IPS-NIHi11 (cell line): ENCODE measurements around the gene IRGC.
"Not testable (repeated sequence)": the region's sequence is repeated elsewhere in the genome, so short reads cannot be mapped to it uniquely, and the experiment has no call there.

Experiments used
- DNase-seq: peaks from one replicate; pipeline ENCODE4 v3.0.0; 2012; ENCODE audit warnings: mixed read lengths, low spot score

Gene IRGC, protein sequence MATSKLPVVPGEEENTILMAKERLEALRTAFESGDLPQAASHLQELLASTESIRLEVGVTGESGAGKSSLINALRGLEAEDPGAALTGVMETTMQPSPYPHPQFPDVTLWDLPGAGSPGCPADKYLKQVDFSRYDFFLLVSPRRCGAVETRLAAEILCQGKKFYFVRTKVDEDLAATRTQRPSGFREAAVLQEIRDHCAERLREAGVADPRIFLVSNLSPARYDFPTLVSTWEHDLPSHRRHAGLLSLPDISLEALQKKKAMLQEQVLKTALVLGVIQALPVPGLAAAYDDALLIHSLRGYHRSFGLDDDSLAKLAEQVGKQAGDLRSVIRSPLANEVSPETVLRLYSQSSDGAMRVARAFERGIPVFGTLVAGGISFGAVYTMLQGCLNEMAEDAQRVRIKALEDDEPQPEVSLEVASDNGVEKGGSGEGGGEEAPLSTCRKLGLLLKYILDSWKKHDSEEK

DNA sequence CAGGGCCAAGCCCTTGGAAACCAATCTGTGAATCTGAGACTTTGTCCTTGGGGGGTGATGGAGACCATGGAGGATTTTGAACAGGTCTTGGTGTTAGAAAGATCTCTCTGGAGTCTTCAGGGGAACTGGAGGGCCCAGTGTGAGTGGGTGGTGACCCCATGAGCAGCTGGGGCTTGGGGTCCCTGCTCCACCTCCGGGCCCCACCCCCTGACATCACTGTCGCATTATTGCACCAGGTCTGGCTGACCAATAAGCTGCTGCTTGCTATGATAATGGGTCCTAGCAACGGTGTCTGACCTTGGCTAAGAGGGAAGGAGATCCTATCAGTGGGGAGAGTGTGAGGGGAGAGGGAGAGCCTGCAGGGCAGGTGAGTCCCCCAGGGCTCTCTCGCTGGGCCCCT is at the start of gene IRGC:
TSS of gene IRGC (plus strand) at position 301 of the 400 bp plus-strand sequence. CDS start 2,483 bp downstream, outside the sequence.
- no peak for DNase-seq

- no peak for DNase-seq
These were observed 48.6 kb upstream of the IRGC start for GRCh38 chr19:43667126-43667875.

- DNase-seq = no peak
These were observed 47.9 kb upstream of the IRGC start for GRCh38 chr19:43667876-43668405.

DNA sequence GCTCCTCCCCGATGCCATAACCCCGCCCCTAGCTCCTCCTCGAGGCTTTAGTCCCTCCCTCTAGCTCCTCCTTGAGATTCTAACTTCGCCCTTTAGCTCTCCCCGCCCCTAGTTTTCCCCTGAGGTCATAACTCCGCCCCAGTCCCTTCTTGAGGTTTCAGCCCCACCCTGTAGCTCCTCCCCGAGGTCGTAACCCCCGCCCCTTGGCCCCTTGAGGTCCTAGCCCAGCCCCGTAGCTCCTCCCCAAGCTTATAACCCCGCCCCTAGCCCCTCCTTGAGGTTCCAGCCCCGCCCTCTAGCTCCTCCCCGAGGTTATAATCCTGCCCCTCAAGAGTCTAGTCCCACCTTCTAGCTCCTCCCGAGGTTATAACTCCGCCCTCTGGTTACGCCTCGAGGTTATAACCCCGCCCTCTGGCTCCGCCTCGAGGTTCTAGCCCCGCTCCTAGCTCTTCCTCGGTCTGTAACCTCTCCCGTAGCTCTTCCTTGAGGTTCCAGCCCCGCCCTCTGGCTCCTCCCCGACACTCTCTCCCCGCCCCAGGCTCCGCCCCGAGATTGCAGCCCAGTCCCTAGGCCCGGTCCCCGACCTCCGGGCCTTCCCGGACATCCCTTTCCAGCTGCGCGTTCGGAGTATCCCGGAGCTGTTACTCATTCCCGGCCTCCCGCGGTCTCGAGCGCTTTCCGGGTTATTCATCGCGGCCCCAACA is 47.3 kb upstream of the IRGC start:
- peak; percentile 98 for DNase-seq

- DNase-seq = no peak
These were observed 43.7 kb upstream of the IRGC start for GRCh38 chr19:43672061-43672679.

DNA sequence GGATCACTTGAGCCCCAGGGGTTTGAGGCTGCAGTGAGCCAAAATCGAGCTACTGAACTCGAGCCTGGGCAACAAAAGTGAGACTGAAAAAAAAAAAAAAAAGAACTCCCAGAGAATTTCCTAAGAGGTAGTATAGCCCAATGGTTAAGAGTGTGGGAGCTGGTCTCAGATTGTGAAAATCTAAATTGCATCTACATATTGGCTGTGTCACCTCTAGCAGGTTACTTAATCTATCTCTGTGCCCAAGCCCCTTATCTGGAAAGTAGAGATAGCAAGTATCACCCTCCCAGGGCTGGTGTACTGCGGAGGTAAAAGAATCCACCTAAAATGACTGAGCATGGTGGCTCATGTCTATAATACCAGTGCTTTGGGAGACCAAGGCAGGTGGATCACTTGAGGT is 42.2 kb upstream of the IRGC start:
- no peak for DNase-seq

- DNase-seq = no peak
These were observed 41.7 kb upstream of the IRGC start for GRCh38 chr19:43674183-43674582.

GRCh38 chr19:43674596-43674995 is 41.3 kb upstream of the IRGC start:
- DNase-seq = no peak

- no peak for DNase-seq
These were observed 40.5 kb upstream of the IRGC start for GRCh38 chr19:43675269-43675879.

- DNase-seq = no peak
These were observed 40.0 kb upstream of the IRGC start for GRCh38 chr19:43675906-43676305.

- no peak for DNase-seq
These were observed 37.2 kb upstream of the IRGC start for GRCh38 chr19:43678512-43679261.

DNA sequence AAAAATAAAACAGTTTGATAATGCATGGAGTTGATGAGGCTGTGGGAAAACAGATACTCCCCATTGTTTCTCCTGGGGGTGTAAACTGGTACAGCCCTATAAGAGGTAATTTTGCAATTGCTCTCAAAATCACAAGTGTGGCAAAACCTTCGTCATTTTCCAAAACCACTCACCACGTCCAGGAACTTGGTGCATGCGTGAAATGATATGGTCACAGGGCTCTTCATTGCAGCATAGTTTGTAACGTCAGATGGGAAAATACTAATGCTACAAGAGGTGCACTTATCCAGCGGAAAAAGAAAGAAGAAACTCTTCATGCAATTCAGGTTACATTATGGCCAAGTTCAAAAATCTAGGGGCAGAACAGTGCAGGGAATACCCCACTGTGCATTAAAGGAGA is 34.1 kb upstream of the IRGC start:
- no peak for DNase-seq

- DNase-seq = not testable (repeated sequence)
These were observed 33.6 kb upstream of the IRGC start for GRCh38 chr19:43682269-43682668.

DNA sequence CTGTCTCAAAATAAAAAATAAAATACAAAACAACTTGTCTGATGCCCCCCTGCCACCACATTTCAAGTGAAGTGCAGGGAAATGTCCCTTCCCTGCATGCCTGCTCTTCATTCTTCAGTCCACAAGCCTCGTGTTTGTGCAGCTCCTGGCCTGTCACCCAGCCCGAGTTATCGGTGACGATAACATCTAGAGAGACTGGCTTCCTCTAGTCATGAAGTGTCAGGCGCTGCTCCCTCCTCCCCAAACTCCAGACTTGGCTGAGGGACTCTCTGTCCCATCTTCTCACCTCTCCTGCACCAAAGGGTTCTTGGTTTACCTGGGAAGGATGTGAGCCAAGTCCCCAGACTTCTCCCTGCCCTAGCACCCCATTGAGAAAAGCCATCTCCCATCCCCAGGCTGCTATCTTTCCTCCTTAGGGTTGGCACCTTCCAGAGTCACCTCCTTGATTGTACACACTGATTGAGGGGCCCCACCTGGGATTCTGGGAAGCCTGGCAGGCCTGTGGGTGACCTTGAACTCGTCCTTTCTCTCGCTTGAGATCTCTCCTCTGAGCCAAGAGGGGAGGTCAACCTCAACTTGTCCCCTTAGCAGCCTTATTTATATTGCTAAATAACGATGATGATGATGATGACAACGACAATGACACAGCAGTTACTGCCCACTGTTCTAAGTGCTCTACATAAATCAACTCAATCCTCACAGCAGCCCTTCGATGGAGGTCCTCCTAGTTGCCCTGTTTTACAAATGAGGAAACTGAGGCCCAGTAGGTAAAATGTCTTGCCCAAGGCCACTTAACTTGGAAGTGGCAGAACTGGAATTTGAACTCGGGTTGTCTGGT is 32.8 kb upstream of the IRGC start:
- DNase-seq = no peak

DNA sequence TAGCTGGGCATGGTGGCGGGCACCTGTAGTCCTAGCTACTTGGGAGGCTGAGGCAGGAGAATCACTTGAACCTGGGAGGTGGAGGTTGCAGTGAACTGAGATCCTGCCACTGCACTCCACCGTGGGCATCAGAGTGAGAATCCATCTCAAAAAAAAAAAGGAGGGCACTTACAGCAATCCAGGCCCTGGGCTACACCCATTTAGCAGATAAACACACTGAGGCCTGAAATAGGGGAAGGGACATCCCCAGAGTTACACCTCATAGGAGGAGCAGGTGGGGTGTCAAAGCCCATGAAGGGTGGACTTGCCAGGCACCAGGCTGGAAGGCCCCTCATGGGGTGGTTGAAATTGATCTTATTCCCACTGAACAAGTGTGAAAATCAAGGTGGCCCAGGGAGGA is 32.0 kb upstream of the IRGC start:
- no peak for DNase-seq

DNA sequence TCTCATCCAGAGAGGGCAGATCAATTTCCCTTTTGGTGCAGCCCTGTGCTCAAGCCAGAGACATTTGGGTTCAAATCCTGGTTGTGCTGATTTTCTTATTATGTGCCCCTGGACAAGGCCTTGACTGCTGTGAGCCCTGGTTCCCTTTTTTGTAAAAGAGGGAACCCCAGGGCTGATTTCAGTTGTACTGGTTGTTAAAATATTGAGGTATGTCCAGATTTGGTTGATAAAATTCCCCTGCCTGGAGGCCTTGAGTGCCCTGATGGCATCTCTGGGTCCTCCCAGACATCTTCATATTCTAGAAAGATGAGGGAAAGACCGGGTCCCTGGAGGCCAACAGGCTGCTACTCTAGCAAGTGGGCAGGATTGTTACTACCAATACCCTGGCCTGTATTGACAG is 31.6 kb upstream of the IRGC start:
- no peak for DNase-seq

- no peak for DNase-seq
These were observed 28.2 kb upstream of the IRGC start for GRCh38 chr19:43687660-43687997.

GRCh38 chr19:43688059-43688701 is 27.7 kb upstream of the IRGC start:
- DNase-seq = no peak

DNA sequence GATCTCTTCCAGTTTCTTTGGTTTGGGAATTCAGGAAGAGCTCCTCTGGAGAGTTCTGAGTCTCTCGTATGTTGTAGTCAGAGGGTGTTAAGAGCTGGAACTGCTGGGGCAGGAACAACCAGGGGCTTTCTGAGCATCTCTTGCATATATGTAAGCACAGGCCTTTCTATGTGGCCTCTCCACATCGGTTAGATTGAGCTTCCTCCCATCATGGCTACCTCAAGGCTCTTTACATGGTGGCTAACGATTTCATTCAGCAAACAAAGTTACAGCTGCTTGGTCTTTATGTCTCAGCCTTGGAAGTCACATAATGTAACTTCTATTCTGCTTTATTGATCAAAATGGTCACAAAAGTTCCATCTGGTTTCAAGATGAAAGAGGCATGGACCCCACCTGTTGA is 25.4 kb upstream of the IRGC start:
- no peak for DNase-seq
